Activated CD4-positive, alpha-beta T cell treated with anti-CD3 and anti-CD28 coated beads, Interleukin-10, Interleukin-2, amounts not matched to agents 100 ng/mL and 50 ng/mL, durations not matched to agents 16 hours and 8 hours (primary cell): Measurements from ENCODE around the gene DUOXA2.
"Not testable (repeated sequence)": the region's sequence is repeated elsewhere in the genome, so short reads cannot be mapped to it uniquely, and the experiment has no call there.

Experiments
- DNase-seq: peaks from one replicate; pipeline ENCODE4 v3.0.0-alpha.2; 2020

Gene DUOXA2

DNA sequence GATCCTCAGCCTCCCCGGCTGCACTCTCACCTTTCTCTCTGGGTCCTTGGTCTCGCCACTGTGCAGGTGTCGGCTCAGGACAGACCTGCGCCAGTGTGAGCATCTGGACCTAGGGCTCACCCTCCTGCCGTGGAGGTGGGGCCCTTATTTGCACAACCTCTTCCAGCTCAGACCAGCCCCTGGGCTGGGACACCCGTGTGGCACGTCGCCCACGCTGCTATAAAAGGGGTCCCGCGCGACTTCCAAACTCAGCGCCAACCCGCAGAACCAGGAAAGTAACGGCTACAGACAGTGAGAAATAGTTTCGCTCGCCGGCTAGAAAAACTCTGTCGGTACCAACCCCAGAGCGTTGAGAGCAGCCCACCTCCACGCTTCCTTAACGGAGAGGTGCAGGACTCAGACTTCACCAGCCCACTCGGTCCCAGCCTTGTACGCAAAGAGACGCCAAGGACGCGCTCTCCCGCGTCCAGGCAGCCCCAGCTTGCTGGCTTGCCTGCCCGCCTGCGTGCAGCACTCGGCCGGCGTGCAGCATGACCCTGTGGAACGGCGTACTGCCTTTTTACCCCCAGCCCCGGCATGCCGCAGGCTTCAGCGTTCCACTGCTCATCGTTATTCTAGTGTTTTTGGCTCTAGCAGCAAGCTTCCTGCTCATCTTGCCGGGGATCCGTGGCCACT, at the start of gene DUOXA2, which contains the start of gene DUOX2:
DUOXA2 (plus strand) TSS at position 251 of the 675 bp plus-strand sequence; CDS start at position 531, 280 bp downstream.
DUOX2 (minus strand) TSS at position 97 of the 675 bp plus-strand sequence. CDS start 761 bp downstream, outside the sequence.
- DNase-seq, result no peak

DNA sequence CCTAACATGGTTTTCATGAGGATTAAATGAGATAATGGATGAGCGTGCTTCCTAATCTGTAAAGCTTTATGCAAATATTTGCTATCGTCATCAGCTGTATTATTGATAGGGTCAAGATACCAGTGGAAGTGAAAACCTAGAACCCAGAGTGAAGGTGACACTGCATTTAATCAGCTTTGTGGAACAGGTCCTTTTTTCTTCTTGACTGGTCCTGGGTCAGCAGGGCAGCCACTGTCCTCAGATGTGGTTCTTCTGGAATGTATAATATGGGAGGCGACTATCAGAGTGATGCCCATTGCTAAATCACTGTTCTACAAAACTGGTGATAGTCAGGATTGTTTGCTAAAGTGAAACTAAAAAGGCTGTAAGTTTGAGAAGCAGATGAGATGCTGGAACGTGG, 49.7 kb upstream of the DUOXA2 start:
- no peak for DNase-seq

DNA sequence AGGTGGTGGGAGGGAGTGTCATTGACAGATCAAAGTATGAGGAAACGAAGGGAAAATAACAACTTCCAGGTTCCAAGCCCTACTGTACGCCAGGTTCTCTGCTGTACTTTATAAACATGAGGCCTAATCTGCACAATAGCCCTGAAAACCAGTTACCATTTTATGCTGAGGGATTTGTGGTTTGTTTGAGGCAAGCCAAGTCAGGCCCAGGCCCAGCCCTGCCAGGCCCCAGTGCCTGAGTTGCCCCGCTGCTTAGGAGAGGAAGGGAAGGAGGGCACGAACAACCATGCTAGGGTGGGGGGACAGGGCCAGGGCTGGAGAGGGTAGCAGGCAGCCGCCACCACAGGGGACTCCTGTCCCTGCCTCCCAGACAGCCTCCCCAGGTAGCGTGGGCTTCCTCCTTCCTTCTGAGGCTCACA, 44.2 kb upstream of the DUOXA2 start:
- DNase-seq, result not testable (repeated sequence)

DNA sequence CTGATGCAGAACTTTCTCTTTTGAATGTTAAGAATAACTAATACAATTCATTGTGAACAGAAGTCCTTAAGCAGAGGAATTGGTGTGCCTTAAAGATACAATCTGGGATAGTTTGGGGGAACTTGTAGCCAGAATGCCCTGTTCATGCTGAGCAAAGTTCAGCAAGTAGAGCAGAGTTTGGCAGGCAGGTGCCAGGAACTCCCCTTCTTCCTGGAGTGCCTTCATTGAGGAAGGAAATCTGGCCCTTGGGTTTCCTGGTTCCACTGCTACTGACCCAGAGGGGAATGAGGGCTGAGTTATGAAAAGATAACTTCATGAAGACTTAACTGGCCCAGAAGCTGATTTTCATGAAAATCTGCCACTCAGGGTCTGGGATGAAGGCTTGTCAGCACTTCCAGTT, 40.5 kb upstream of the DUOXA2 start:
- not testable (repeated sequence) for DNase-seq

DNA sequence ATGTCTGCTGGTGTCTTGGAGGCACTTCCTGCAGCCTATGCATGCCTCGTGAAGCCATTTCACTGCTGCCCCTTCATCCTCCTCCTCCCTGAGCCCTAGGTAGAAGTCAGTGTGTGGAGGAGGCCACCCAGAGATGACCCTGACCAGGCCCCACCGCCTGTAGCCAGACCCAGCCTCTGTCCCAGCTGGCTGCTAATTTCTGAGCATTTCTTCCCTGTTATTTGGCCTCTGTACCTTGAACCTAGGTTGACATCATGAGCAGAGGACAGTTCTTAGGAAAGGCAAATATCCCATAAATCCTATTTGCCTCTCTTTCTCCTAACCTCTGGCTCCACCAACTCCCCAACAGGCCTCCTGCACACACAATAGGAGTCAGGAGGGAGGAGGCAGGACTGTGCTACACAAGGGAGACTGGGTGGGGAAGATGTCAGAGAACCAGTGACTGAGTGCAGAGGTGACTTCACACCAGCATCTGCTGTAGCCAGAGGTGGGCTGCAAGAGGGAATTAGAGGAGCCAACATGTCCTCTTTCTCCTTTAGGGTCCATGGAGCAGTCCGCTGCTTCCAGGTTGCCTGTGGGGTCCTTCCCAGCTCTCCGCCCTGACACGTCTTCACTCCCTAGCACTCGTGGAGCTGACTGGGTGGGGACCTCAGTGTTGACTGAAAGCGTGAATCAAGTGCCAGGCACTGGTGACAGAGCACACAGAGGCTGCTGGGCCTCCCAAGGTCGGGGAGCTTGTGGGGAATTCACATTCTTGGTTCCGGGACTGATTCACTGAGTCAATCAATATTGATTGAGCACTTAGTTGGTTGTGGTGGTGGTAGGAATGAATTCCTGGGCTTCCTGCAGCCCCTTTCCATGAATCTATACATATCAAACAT, 38.4 kb upstream of the DUOXA2 start:
- DNase-seq, result not testable (repeated sequence)

DNA sequence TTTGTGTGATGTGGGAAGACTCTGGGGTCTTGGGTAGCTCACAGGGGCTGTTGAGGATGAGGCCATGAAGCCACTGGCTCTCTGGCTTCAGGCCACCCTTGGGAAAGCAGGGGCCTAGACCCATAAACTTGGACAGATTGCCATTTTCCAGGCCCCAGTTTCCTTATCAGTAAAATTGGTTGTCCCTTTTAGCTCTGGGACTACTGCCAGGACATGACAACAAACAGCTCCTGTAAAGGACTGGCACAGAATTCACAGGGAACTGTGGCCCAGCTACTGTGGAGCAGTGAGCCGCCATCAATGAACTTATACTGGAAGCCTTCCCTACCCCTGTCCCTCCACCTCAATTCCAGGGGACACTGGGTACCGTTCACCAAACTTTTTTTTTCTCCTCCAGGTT, 36.7 kb upstream of the DUOXA2 start:
- not testable (repeated sequence) for DNase-seq

DNA sequence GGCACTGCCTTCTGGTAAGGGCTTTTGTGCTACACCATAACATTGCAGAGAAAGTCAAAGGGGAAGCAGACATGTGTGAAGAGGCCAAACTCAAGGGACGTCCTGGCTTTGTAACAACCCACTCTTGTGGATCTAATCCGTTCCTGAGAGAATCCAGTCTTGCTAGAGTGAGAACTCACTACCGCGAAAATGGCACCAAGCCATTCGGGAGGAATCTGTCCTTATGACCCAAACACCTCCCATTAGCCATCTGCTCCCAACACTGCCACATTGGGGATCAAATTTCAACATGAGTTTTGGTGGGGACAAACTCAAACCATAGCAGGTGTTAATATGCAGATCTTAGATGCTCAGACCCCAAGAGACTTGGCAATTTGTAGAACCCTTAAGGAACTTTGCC, 34.9 kb upstream of the DUOXA2 start:
- DNase-seq, result not testable (repeated sequence)

DNA sequence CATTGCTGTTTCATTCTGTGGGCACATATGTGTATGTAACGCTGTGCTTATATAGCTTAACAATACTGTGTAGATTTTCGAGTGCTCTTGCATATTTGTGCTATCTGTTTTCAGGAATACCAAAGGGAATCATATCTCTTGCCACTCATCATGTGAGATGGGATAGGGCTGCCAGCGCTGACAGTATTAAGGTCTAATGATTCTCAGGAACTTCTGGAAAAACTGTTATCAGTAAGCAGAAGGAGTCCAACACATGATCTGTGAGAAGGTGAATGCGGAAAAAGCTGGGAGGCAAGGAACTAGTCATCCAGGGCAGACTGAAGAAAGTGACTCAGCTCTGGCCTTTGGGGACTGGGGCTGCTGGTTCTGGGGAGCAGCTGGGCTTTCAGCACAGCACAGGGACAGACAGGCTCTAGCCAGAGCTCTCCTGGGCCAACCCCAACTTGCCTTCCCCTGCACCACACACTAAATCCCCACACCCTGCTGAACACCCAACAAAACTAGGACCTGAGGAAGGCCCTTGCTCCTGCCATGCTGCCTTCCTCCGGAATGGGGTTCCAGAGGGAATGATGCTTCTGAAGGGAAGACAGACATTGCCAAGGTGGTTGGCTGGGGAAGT, 34.4 kb upstream of the DUOXA2 start:
- DNase-seq, result not testable (repeated sequence)

DNA sequence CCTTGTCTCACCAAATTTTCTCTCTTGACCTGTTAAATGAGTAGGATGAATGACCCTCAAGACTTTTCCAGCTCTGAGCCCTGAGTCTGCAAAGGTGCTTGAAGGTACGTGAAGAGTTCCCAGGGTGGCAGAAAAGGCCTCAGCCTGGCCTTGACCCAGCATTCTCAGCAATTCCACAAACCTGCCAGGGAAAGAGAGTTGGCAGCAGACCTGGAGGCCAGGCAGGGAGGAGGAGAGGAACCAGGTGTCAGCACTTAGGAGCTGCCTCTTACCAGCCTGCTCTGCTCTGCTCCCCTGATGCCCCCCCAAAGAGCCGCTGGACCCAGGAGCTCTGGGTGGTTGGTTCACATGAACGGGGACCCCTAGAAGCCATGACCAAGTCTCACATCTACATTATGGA, 33.5 kb upstream of the DUOXA2 start:
- not testable (repeated sequence) for DNase-seq

DNA sequence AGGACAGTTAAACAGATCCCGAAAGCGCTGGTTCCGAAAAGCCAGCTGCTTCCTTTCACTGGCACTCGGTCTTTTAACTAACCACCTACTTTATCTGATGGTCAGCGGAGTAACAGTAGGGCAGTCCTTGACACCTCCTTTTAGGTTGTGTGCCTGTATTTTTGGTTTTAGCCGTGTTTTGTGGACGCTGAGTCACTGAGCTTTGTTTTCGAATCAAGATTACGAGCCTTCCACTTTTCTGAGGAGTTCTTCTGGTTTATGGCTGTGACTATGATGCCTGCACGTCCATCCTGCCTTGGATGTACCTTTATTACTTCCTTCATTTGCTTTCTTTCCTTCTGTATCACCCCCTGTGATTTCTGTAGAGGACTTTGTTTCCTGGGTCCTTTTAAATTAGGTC, 31.7 kb upstream of the DUOXA2 start:
- not testable (repeated sequence) for DNase-seq

DNA sequence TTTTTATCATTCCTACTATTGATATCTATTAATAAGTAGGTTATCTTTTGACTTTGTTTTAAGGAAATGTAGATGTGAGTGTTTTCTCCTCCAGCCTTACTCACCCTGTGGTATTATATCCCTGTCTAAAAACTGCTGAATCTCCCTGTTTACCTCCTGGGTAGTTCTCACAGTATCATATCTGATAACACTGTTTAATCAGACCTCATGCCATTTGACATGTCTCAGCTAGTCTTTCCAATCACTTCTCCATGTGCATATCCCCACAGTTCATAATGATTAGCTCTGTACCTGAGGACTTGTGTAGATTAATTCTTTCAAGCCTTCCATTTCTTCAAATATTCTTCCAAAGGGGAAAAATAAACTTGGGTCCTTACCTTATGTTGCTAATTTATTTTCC, 30.9 kb upstream of the DUOXA2 start:
- no peak for DNase-seq

DNA sequence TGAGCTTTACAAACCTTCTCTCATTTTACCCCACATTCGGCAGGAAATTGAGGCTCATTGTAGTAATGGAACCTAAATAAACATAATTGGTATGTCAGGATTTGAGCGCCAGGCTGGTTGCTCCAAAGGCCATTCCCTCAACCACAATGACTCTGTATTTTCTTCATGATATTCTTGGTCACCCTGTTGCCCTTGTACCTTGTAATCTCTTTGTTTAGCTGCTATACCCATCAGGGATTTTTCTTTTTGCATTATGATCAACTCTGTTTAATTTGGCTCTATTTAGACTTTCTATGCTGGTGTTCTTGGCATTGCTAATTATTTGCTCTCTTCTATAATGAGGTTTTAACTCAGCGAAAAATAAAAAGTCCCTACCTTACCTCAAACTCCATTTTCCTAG, 30.0 kb upstream of the DUOXA2 start:
- no peak for DNase-seq

DNA sequence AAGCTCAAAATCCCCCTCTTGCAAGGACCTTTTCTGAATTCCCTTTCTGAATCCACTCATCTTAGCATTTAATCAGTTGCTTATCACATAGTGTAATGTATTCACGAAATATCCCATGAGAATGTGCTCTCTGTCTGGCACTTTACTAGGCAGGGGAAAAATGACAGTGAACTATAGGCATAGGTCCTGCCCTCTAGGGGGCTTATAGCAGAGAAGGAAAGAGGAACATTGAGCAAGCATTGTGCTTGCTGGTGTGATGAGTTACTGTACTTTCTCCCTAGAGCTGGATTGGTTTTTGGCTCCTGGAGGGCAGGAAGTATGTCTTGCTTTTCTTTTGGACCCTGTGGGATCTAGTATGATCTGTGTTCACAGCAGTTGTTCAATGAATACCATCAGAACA, 26.6 kb upstream of the DUOXA2 start:
- no peak for DNase-seq

DNA sequence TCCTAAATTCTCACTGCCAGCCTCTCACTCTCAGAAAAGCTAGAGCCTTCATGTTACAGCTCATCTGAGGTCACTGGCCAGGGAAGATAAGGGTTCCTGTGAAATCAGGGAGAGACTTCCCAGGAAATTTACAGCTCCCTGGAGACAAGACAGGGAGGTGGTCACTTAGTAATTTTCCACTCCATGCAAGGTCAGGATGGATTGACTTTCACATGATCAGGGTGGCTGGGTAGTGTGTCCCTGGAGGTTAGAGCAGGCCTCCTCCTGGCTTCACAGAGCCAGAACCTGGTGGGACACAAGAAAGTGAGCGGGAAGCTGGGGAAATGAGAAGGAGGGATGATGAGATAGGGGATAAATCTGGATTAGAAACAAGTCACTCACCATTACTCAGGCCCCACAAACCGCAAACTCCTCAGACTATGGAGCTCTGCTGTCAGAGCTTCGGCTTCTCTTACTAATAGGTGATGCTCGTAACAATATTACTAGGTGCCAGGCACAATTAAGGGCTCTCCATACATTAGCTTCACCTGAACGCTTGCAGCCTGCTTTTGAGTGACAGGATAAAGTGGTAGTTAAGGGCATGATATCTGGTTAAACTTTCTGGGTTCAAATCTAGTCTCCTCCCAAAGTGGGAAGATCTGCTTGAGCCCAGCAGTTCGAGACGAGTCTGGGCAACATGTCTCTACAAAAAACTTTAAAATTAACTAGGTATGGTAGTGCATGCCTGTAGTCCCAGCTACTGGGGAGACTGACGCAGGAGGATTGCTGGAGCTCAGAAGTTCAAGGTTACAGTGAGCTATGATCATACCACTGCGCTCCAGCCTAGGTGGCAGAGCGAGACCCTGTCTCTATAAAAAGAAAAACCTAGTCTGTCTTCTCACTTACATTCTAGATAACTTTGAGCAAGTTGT, 25.1 kb upstream of the DUOXA2 start:
- DNase-seq, result no peak

DNA sequence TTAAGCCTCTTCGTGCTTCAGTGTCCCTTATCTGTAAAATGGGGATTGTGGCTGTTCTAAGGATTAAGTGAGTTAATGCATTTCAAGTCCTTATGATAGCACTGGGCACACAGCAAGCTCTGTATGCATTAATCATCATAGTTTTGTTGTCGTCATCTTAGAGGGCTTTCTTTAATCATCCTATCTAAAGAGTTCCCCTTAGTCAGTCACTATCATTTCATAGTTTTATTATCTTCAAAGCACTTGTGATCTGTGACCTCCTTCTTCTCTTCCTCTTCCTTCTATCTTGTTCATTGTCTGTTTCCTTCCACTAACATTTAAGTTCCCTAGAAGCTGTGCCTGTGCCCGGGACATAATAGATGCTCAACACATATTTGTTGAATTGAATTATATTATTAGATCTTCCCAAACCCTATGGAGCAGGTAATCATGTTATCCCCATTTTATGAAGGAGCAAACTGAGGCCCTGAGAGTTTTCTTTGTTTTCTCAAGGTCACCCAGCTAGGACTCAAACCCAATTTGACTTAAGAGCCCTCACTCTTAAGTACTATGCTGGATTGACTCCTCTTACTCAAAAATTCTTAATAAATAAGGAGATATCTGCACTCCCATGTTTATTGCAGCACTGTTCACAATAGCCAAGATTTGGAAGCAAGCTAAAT, 24.3 kb upstream of the DUOXA2 start:
- DNase-seq, result no peak

DNA sequence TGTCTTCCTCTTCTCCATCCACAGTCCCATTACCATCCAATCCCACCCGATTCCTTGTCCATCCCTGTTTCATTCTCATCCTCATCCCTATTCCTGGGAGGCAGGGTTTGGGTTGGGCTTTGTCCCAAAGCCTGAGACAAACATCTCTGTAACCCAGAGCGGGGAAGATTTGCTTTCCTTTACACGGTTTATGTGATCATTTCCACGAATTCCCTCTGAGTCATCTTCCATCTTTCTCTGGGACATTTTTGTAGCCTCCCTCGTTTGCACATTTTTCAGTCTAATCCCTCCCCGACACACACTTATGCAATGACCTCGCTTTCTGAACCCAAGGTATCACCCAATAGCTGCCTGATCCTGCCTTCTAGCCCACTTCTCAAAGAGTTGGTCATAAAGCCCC, 23.0 kb upstream of the DUOXA2 start:
- DNase-seq, result no peak

DNA sequence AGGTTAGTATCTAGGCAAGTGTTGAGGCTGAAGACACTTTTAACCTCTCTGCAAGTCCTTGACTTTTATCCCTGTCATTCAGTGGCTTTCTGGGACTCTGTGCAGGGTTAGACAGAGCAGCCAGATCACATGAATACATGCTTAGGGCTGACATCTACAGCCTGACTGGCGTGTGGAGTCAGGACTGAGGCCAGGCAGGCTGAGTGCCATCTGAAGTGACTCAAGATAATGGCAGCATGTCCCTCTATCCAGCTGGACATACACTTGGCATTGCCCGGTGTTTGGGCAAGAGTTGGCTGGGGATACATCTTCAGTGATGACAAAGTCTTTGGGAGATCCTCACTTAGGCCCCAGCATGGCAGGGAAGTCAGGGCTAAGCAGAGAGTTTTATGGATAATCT, 22.6 kb upstream of the DUOXA2 start:
- no peak for DNase-seq

DNA sequence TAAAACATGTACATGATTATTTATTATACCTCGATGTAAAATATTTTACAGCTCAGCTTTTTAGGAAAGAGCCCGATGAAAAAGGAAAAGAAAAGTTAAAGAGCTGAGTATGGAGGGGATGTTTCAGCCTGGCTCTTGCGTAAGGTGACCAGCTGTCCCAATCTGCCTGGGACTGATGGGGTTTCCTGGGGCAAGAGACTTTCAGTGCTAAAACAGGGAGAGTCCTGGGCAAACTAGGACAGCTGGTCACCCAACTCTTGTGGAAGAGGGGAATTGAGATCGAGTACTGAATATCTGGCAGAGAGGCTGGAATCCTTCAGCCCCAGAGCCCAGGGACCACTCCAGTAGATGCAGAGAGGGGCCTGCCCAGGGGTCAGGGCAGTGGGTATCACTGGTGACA, 21.1 kb upstream of the DUOXA2 start:
- DNase-seq, result no peak

DNA sequence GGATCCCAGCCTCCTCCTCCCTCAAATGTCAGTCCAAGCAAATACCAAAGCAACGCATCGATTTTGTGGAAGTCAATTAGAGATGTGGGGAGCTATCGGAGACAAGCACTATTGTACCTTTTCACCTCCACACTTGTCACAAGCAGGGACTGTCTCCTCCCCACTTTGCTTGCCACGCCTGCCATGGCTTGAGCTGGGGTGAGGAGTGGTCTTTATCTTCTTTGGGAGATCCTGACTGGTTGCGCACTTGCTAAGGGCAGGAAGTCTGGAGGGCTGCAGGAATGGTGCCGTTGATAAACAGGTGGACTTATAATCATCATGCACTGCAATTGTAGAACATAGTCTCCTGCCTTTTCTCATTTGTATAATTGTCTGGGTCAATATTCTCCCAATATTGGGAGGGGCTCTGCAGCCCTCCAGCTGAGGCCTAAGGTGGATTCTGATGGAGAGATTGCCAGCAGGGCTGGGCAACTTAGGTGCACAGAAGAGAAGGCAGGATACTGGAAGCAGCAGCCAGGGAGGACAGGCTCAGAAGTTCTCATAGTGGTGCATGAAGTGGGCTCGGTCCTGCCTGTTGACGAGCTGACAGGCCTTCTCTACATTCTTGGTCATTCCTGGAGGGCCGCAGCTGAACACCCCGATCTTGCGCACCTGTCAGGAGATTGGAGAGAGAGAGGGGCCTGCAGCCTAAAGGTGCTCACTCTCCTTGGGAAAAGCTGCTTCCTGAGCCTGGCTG, 20.3 kb upstream of the DUOXA2 start:
- no peak for DNase-seq

DNA sequence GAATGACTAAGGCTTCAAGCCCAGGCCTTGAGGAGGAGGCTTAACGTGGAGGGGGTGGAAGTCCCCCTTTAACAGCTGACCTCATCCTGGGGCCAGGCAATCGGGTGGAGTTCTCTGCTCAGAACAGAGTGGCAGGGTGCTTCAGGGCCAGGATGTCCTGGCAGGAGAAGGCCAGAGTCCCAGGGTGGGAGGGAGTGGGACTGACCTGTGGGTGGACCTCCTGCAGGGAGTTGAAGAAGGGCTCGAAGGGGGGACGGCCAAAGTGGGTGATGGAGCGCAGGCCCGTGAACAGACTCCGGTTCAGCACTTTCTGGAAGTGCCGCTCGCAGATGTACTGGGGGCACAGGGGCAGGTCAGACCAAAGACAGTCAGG, 19.8 kb upstream of the DUOXA2 start:
- no peak for DNase-seq

DNA sequence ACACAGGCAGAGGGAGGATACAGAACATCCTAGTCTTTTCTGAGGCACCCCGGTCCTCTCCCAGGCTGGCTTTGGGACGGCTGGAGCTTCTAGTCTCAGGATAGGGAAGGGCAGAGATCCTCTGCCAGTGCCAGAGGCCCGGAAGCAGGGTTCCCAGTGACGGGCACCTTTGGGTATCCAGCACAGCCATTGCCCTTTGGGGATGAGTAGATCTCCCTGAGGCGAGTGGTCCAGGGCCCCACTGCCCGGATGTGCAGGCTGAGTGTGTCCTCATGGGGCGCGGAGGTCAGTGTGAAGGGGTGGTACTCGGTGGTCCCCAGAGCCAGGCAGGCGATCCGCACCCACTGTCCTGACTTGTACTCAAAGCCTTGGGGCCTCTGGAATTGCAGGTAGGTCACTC, 18.5 kb upstream of the DUOXA2 start:
- no peak for DNase-seq
